HG03460 (cell line): ENCODE results near the gene CDK6.
A peak's percentile ranks its signal among the peaks of the same experiment; 100 is the strongest.

Experiments used
- ATAC-seq: cut with Tn5 transposase; IDR thresholded peaks from one replicate; pipeline ENCODE4 v1.9.1; 2021; ENCODE audit not compliant: unreplicated experiment

The CDK6 gene

DNA sequence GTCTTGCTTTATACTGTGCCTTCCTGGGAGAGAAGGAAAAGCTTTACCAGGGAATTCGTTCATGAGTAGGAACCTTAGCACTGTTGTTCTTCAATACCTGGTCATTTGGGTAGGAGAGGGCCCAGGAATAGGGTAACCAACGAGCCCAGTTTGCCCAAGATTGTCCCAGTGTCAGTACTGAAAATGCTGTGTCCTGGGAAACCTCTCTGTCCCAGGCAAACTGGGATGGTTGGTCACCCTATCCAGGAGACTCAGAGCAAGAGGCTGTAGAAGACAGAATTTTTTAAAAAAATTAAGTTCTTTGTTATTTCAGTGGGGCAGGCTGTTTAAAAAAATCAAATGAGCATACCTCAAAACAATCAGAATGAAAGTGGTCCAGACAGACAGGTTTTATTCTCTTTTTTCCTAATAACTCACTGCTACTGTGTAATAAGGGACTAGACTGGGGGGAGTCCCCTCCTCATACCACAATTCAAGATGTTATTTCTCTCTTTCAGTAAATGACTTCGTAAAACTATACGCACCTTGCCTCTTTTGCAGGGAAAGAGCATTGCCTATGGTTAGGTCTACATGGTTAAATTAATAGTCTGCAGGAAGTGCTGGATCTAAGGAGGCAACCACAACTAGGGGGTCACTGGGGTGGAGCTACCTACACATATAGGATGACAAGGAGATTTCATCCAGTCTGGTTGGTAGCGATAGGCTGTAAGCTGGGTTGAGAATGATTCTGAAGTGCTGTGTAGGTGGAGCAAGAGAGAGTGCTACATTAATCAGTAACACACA, 205.1 kb downstream of the CDK6 start:
- peak; percentile 72 for ATAC-seq

DNA sequence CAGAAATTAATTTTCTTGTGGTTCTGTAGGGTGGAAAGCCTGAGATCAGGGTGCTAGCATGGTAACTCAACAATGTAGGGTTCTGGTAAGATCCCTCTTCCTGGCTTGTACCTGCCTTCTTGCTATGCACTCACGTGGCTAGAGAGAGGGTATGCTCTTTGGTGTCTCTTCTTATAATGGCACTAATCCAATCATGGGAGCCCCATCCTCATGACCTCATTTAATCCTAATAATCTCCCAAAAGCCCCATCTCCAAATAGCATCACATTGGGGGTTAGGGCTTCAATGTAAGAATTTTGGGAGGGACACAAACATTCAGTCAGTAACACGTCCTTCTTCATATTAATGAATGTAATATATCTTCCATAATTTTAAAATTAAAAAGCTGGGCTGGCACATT, 206.6 kb downstream of the CDK6 start:
- ATAC-seq = no peak

DNA sequence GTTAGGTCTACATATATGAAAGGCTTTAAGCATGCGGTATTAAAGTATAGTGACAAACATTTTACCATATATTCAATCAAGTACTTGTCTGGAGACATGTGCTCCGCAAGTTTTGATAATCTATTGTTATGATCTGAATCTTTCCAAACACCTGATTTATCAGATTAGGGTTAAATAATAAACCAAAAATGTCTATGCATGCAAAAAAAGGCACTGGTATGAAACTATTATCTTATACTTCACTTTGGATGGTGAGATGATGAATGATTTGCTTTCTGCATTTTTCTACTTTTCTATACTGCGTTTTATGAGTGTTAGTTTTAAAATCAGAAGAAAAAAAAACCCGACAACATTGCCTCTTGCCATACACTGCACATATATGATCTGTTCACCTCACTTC, 208.4 kb downstream of the CDK6 start:
- no peak for ATAC-seq

DNA sequence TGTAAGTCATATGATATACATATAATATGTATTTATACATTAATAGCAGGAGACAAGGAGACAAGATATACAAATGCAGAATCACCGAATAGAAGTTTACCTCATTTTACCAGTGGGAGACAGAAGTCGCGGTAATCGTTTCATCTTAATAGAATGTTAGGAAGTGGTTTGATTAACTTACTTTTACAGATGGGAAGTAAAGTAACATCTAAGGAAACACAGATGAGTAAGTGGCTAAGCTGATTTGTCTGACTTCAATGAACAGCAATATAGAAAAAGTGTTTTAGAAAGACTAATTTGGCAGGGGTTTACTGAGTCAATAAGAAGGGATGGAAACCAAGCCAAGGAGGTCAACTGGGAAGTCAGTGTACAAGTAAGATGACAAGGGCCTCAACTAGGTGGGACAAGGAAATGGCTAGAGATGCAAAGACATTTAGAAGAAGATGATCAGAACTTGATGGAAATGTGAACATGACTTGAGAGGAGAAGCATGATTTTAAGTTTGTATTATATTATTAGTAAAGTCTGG, 210.0 kb downstream of the CDK6 start:
- no peak for ATAC-seq

DNA sequence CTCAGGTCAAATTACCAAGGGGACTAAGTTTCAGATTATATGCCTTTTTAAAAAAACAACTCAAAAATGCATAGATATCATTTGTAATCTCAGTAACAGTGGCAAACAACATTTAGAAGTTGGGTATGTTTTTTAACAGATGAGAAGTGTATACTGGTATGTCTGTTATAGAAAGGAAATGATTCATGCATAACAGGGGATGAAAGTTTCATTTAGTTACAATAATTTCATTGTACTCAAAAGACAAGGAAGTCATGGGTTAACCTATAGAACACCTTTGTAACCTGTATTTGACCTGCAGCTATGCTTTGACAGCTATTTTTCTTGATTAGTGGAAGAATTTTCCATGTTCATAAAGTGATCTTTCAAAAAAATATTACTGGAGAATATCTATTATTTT, 210.8 kb downstream of the CDK6 start:
- ATAC-seq = no peak

DNA sequence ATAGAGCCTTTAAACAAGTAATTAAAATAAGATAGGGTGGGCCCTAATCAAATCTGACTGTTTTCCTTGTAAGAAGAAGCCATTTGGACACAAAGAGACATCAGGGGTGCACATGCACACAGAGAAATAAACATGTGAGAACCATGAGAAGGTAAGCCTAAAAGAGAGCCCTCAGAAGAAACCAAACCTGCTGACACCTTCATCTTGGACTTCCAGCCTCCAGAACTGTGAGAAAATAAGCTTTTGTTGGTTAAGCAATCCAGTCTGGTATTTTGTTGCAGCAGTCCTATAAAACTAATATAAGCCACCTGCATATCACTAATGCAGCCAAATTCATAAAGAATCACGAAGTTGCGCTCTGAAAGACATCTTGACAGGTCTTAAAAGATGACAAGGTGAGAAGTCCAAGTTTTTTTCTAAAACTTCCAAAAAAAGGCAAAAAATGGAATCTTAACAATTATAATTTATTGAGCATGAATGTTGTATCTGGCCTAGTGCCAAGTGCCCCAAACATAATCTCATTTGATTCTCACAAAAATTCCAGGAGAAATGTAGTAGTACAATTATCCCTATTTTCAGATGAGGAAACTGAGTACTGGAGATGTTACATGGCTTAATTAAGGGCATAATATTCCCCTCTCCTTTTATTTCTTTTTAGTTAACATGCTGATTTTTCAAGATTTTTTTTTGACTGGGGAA, 211.9 kb downstream of the CDK6 start:
- no peak for ATAC-seq

DNA sequence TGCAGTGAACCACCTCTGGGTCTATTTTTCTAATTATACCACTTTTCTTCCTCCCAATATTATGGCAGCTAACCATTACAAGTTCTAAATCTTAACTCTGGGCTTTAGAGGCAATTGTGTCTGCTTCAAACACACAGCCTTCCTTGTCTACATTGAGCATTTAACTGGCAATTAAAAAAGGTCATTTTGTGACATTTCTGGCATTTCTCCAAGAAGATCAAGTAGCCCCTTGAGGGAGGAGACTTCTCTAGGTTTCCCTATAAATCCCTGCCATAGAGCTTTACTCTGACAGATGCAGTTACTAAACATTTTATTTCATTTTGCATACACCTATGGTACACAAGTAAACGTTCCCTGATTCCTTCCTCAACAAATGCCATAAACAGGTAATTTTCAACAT, 212.8 kb downstream of the CDK6 start:
- ATAC-seq = no peak

DNA sequence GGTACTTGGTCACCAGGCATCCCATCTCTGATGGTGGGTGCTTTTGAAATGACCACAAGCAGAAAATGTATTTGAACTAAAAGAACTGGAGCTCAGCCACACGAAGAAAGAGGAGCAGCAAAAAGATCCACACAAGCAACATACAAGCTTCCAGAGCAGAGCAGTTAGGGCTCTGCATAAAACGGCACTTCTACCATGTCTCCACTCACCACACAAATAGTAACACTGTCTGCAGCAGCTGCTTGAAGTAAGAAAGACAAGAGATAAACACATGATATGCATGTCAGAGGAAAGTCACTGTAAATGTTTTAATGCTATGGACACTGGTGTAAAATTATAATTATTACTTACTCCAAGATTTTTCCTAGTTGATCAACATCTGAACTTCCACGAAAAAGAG, 213.7 kb downstream of the CDK6 start:
- no peak for ATAC-seq

DNA sequence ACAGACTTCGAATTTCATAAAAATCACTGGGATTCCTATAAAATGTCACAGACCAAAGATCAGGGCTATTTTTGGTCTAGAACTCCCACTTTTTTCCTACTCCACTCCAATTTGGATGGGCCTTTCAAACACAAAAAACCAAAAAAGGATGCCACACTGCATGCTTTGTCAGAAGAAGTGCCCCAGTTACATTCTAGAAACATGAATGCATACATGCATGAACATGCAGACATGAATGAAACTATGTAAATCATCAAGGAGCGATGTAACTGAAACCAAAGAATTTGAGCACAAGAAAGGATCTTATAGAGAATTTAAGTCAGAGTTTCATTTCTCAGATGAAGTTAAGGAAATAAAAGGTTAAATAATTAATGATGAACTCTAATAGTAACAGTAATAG, 214.3 kb downstream of the CDK6 start:
- peak; percentile 52 for ATAC-seq

DNA sequence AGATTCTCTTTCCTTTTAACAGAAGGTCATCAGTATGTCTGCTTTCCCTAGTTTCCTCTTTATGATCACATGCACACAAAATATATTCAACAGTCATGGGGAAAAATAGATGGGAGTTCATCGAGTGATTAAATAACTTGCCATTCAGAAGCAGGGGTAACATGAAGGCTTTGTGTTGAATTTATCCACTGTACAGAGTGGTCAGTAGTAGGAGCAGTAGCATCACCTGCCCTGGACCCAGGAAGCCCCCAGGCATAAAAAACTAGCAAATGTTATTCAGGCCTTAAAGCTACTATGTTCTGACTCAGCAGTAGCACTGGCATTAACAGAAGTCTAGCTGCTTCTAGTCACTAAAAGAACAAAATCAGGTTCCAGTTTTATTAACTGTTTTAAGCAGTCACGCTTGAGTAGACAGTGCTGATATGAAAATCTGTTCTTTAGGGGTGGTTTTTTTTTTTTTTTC, 214.8 kb downstream of the CDK6 start:
- ATAC-seq = peak; percentile 45

DNA sequence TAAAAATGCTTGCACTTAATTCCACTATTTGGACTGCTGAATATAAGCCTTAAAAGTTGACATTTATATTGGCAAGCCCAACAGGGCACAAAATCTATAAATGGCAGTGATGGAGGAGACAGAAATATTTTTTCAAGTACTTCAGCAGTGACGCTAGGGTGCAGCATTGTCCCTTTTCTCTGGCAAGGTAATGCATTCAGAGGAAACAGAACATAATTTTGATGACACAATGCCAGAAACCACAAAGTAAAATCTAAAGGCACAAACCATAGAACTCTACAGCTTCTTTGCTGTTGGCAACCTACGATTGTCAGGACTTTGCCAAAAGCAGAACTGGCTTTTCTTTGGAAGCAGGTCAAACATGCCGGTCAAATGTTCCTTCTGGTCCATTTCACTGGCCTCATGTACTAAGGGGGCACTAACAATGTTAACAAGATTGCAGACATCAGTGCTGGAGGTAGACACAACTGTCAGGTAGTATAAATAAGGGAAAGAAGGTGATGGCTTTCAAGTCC, 215.3 kb downstream of the CDK6 start:
- peak; percentile 63 for ATAC-seq

DNA sequence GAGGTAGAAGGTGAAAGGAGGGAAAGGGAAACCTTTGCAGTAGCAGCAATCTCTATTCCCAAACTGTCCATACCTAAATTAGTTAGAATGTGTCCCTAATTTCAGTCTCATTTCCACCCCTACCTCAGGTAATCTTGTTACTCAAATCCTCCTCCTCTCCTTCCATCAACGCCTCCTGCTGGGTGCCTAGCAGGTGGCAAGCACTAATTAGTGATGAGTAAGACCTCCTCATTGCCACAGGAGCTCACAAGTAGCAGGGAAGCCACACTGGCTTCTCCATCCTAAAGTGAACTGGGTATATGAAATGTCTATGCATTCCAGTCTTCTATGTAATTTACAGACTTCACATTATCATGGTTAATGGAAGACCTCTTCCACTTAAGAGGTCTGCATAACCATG, 220.5 kb downstream of the CDK6 start:
- ATAC-seq = no peak

DNA sequence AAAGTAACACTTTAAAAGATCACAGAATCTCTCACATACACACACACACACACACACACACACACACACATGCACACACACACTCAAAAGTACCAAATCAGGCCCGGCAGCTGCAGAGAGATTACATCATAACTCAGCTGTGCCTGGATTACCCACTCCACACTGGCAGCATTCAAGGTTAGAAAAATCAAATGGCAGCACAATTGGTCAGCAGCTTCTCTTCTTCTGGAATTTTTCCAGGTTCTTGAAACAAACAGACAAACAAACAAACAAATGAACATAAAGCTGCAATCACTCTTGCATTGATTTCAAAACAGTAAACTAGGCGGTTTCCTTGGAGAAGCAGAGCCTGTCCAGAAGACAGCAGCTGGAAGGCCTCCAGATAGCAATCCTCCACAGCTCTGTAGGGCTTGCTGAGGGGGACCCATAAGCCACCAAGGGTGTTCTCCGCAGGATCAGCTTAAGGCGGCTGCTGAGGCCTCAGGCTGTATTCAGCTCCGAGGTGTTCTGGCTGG, 221.7 kb downstream of the CDK6 start:
- ATAC-seq = no peak

DNA sequence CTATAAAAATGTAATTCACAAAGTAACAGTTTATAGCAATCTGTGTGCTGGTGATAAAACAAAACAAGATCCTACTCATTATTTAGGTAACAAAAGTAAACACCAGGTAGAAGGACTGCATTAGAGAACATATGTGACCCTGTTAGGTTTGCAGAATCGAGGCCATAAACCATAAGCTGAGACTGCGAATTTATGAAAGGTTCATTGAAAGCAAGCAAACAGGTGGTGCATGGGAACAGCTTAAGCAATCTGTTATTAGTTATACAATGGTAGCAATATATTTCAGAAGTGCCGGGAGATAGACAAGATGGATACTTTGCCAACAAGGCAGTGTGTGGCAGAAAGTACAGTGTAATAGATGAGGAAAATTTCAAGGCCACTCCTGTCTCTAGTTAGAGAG, 222.7 kb downstream of the CDK6 start:
- ATAC-seq = no peak

DNA sequence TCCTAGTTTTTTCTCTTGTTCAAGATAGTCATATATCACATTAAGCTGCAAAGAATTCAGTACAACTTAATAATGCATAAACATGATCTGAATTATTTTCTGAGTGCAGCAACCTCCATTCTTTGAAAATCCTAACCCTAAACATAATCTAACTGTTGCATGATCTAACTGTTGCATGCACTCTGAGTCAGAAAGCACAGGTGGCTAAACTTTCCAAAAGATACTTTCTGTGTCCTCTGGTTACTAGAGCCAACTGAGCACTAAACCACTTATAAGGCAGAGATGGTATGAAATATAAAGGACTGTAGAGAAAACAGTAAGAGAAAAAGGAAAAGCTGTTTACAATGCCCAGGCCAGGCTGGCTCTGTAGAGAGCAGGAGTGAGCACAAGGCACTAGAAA, 223.2 kb downstream of the CDK6 start:
- ATAC-seq = no peak

DNA sequence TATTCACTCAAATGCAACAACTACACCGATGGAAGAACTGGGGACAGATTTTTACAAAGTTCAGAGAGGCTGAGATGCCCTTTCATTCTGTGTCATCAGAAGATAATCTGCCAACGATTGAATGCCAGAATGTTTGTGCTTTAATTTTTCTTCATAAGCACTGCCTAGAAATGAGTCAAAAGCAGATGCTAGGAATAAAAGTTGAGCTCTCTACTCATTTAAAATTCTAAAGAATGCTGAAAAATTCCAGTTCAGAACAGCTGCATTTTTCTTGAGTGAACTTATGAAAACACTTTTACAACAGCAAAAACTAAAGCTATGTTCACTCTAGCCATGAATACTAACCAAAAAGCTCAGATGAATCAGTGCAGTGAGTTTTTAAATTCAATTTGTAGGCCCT, 223.9 kb downstream of the CDK6 start:
- ATAC-seq = no peak

DNA sequence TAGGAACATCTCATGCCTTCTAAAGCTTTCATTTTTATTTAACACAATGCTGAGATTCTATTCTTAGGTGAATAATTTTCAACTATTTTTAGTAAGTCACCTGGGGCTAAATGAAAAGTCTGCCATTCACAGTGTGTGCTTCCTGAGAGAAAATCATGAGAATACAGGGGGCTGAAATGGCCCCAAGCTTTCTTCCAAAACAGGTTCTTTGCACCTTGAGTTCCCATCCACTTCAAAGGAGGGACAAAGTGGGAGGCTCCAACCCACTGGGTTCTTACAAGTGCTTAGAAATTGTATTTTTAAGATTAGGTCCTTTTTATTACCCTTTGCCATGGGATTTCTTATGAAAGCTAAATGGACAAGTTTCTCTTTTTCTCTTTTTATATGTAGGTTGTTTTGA, 224.6 kb downstream of the CDK6 start:
- ATAC-seq = no peak

DNA sequence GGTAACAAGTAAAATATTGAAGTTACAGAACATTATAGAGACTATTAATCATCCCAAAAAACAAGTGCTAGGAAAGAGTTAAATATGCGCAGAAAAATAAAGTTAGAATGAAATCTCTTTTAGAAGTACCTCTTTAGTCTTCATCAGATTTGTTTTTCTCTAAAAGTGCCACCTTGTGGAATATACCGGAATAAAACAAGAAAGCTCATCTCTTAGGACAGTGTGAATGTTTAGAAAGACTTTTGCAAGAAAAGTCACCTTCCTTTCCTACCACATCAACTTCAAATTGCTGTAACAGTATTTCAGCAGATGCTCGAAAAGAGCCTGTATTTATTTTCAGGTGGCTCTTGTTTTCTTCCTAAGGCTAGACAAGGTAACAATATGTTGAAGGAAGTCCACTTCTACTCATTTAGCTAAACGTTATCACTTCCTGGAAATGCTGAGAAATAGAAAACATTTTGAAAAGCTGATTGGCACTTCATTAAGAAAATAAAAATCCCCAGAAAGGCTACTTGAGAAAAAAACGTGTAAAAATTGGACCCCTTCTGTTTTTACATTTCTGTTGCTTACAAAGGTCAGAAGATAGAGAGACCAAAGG, 226.4 kb downstream of the CDK6 start:
- ATAC-seq = no peak

DNA sequence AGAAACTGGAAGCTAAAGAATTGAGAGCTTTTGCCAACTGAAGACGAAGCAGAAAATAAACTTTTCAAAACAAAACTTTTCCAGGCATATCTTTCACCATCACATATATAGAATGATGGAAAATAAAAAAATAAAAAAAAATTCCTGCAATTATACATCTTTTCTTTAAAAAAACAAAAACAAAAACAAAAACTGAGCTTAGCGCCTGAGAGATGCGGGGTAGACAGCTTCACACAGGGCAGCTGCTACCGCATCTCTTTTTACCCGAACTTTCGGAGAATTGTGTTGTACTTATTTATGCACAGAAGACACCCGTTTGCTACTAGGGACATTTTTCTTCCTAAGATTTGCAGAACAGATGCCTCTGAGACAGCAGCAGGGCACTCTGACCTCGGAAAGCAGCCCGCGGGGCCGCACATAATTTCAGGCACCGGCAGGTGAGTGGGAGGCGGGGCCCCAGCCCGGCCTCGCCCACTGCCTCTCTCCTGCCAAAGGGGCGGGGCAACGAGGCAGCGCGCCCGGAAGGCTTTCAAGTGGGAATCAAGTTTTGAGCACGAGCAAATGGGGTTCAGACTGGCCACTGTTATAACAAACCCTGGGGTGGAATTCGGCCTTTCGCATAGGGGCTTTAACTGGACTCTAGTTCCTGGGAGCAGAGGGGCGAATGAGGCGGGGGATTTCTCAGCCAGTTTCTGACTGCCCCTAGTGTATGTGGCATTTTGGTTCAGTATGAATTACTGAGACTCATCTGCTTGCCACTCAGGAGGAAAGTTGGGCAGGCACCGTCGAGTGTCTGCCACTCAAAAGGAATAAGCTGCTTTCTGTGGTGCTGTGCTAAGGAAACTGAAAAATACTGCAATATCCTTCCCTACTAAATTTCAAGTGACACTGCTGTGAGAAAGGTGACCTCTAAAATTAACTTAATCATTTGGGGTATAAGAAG, 227.7 kb downstream of the CDK6 start:
- ATAC-seq = no peak

DNA sequence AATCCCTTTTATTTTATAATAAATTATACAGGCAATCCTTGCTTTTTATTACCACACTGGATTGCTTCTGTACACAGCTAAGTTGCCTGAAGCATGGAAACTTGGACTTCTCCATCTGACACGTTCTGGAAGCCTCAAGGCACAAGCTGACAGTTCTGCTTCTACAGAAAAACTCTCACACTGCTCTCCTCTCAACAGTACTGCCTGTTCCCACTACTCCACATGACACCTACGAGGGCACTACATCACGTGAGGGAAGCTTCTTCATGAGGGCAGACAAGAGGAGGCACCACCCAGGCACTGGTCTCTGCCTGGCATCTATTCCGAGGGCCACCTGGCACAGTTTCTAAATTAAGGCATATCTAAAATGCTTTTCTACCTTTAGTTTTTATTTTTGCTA, 229.4 kb downstream of the CDK6 start:
- ATAC-seq = no peak
